NB4 (cell line): ENCODE measurements around the gene RNASEH2A.
"Not testable (repeated sequence)": the region's sequence is repeated elsewhere in the genome, so short reads cannot be mapped to it uniquely, and the experiment has no call there.

ENCODE experiments used
- DNase-seq: peaks from one replicate; pipeline ENCODE4 v3.0.0; 2010; ENCODE audit warnings: low read depth
- H3K4me3 ChIP-seq: one replicate; pipeline ENCODE4 v1.5.1; 2011; ENCODE audit warnings: mild to moderate bottlenecking, low read depth, low read length, moderate library complexity
- CTCF ChIP-seq: IDR thresholded peaks from one replicate; pipeline ENCODE4 v1.5.1; 2012; ENCODE audit warnings: low read depth, low read length
- MAX ChIP-seq: IDR thresholded peaks from 2 replicates; pipeline ENCODE4 v1.6.1; 2011; ENCODE audit warnings: low read depth, low read length
- MYC ChIP-seq: IDR thresholded peaks from 2 replicates; pipeline ENCODE4 v1.6.1; 2011; ENCODE audit warnings: low read depth, low read length
- POLR2A ChIP-seq: IDR thresholded peaks from 2 replicates; pipeline ENCODE4 v1.6.1; 2011; ENCODE audit warnings: mild to moderate bottlenecking; ENCODE audit not compliant: insufficient read length; ENCODE audit errors: extremely low read depth

RNASEH2A gene

DNA sequence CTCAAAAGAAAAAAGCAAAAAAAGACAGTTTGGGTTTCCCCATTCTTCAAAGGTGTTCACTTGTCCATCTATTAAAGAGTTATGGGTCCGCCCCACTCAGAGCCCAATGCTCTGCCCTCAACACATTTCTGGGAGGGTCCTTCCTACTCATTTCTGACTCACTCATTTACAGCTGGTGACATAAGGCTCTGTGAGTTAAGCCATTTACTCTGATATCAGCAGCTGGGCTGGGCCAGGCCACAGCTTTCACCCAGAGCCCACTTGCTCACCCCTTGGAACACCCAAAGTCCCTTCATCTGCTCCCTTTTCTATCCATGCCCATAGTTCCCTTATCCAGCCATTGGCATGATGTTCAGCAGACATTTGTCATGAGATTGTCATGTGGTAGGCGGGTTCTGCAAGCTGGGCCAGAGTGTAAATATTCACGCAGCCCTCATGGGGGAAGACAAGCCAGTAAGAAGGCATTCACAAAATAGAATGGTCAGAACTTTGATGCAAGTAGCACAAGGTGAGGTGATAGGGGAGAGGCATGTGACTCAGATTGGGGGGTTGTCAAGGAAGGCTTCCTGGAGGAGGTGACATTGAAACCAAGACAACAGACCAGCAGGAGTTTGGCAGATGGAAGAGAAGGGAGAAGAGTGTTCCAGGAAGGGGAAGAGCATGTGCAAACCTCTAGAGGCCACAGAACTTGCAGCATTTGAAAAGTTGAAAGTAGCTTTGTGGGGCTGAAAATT is 37.8 kb downstream of the RNASEH2A start:
- H3K4me3 ChIP-seq: no peak overlapping the region
- no peak for TF ChIP-seq POLR2A
- TF ChIP-seq MYC: no peak
- no peak for TF ChIP-seq MAX
- TF ChIP-seq CTCF: no peak
- DNase-seq: no peak

DNA sequence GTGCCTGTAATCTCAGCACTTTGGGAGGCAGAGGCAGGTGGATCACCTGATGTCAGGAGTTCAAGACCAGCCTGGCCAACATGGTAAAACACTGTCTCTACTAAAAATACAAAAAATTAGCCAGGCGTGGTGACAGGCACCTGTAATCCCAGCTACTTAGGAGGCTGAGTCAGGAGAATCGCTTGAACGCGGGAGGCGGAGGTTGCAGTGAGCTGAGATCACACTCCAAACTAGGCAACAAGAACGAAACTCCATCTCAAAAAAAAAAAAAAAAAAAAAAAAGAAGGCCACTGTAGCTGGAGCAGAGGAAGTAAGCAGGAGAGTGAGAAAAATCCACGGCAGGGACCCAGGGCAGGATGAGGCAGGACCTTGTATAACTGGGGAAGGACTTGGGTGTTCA is 40.2 kb downstream of the RNASEH2A start:
- not testable (repeated sequence) for H3K4me3 ChIP-seq, DNase-seq

GRCh38 chr19:12847159-12848139 is 41.1 kb downstream of the RNASEH2A start:
- TF ChIP-seq POLR2A: no peak
- peak; percentile 90 for TF ChIP-seq CTCF
- peak; percentile 60 for TF ChIP-seq MAX
- no peak for TF ChIP-seq MYC
- peak; percentile 83 for DNase-seq
- no peak overlapping the region for H3K4me3 ChIP-seq

DNA sequence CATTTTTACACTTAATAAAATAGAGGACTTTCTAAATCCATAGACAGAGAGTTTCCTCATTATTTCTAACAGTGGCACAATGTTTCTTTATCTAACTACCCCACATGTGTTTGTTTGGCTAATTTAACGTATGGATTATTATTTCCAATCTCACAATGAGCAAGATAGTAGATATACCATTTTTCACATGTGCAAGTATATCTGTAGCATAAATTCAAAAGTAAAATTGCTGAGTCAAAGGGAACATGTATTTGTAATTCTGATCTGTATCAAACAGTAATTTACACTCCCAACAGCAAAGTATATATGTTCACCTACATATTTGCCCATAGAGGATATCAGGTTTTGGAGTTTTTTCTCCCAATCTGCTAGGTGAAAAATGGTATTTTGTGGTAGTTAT is 50.3 kb downstream of the RNASEH2A start:
- DNase-seq: no peak
- H3K4me3 ChIP-seq: no peak overlapping the region
- TF ChIP-seq MAX (no peak), POLR2A (no peak), MYC (no peak), CTCF (no peak)

- no peak for DNase-seq
- no peak overlapping the region for H3K4me3 ChIP-seq
- TF ChIP-seq MYC (no peak), CTCF (no peak), MAX (no peak), POLR2A (no peak)
Measured at GRCh38 chr19:12858041-12858928, 51.9 kb downstream of the RNASEH2A start.
